Retinal pigment epithelial cell (primary cell): ENCODE results near the gene ZNF239.
A peak's percentile ranks its signal among the peaks of the same experiment; 100 is the strongest.
"Not testable (repeated sequence)": the region's sequence is repeated elsewhere in the genome, so short reads cannot be mapped to it uniquely, and the experiment has no call there.

Experiments used
- DNase-seq: peaks from one replicate; pipeline ENCODE4 v3.0.0-alpha.2; 2010; ENCODE audit warnings: low read depth
- H3K4me3 ChIP-seq: 2 replicates; pipeline ENCODE4 v1.5.1; 2011; ENCODE audit warnings: mild to moderate bottlenecking, low read length, control low read depth, moderate library complexity
- TF ChIP-seq, protein P1 (sequence below): conservative IDR thresholded peaks from 2 replicates; pipeline ENCODE4 v1.5.1; 2011; ENCODE audit warnings: low read depth, low read length, control low read depth, inconsistent platforms

The ZNF239 gene

DNA sequence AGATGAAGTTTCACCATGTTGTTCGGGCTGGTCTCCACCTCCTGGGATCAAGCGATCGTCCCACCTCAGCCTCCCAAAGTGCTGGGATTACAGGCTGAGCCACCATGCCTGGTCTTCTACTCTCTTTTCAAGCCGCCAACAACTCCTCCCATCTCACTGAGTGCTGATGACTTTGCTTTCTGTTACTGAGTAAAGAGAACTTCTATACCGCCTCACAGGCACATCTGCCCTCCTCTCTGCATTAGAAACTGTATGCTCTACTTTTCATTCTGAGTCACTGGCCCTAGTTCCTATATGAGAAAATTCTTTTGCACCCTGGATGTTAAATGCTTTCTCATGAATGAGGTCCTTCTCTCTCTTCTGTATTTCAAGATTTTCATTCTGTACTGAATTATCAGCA lies 2.2 kb upstream of the ZNF239 start:
- TF ChIP-seq, protein P1, sequence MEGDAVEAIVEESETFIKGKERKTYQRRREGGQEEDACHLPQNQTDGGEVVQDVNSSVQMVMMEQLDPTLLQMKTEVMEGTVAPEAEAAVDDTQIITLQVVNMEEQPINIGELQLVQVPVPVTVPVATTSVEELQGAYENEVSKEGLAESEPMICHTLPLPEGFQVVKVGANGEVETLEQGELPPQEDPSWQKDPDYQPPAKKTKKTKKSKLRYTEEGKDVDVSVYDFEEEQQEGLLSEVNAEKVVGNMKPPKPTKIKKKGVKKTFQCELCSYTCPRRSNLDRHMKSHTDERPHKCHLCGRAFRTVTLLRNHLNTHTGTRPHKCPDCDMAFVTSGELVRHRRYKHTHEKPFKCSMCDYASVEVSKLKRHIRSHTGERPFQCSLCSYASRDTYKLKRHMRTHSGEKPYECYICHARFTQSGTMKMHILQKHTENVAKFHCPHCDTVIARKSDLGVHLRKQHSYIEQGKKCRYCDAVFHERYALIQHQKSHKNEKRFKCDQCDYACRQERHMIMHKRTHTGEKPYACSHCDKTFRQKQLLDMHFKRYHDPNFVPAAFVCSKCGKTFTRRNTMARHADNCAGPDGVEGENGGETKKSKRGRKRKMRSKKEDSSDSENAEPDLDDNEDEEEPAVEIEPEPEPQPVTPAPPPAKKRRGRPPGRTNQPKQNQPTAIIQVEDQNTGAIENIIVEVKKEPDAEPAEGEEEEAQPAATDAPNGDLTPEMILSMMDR: no peak
- no peak overlapping the region for H3K4me3 ChIP-seq
- DNase-seq: no peak

DNA sequence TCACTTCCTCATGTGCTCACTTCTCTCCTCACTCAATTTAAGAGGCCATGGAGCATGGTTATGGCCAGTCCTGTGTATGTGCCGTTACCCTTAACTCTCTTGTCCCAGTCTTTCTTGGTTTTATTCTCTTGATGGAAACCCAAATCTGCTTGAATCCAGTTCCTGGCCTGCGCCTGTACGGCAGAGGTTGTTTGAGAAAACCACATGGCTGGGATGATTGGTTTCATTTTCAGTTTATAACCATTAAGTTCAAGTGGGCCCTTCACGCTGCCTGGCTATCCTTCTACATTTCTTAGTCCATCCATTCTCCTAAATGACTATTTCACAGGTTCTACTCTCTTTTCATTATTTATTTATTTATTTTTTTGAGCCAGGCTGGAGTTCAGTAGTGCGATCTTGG lies 1.6 kb upstream of the ZNF239 start:
- no peak overlapping the region for H3K4me3 ChIP-seq
- TF ChIP-seq, protein P1: no peak
- no peak for DNase-seq

- no peak for DNase-seq
- peak overlapping the region; percentile 60 for H3K4me3 ChIP-seq
- TF ChIP-seq, protein P1: no peak
Observed at GRCh38 chr10:43574906-43575305, 490 bp upstream of the ZNF239 start.

DNA sequence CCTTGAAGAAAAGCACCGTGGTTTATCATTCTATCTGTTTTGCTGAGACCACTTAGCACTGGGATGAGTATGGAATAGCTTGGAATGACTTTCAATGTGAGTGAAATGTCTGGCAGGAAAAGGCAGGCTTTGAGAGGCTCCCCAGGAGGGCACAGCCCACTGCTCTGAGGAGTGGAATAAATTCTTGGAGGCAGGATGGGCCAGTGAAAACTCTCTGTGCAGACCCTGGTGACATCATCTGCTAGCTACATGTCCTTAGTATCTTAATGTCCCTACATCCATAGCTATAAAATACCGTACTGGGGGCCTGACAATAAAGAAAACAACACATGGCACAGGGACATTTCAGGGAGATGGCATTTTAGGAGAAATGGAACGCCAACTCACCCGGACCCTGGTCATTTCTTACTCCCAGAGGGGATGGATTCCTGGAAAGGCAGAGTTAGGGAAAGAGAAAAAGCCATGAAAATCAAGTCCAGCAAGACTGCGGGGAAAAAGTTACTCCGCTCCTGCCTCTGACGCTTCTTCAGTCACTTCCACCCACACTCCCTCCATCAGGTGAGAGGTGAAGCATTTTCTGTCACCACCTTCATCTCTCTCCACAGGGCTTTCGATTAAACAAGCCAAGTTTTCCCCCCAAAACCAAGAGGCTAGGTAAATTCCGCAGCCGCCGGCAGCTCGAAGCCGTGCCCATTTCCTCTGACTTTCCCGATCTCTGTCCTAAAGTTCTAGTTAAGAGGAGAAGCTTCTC lies 991 bp downstream of the ZNF239 start:
- DNase-seq: no peak
- peak overlapping the region; percentile 60 for H3K4me3 ChIP-seq

DNA sequence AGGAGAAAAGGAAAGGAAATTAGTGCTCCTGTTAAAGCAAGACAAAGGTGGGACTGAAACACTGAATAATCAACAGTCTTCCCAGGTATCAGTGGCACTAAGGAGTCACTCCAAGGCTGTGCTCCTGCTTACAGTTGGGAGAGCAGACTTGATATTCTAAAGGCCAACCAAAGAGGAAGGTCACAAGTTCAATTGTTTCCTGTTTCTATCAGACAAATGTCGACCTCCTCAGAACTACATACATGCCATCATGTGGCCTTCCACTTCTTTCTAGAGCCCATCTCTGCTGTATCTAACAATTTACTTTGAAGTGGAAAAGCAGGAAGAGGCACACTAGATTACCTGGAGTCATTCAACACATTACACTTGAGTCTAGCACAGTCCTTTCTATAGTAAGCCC lies 3.4 kb downstream of the ZNF239 start:
- H3K4me3 ChIP-seq: no peak overlapping the region
- DNase-seq: no peak
- TF ChIP-seq, protein P1: no peak

More for the DNA sequence above, 991 bp downstream of the ZNF239 start:
- TF ChIP-seq, protein P1: no peak

DNA sequence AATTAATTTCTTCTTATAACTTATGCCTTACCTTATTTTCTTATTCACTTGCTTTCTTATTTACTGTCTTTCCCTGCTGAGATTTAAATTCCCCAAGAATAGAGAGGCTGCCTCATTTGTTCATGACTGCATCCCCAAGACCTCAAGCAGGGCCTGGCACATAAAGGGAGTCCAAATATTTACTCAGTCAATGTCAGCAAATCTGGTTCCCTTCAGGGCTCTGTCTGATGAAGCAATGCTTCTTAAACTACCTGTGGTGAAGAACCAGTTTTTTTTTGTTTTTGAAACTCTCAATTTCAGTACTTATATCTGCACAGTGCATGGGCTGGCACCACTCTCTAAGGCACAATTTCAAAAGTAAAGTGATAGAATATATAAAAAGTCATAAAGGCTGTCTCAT lies 4.7 kb downstream of the ZNF239 start:
- TF ChIP-seq, protein P1: no peak
- no peak overlapping the region for H3K4me3 ChIP-seq
- no peak for DNase-seq

DNA sequence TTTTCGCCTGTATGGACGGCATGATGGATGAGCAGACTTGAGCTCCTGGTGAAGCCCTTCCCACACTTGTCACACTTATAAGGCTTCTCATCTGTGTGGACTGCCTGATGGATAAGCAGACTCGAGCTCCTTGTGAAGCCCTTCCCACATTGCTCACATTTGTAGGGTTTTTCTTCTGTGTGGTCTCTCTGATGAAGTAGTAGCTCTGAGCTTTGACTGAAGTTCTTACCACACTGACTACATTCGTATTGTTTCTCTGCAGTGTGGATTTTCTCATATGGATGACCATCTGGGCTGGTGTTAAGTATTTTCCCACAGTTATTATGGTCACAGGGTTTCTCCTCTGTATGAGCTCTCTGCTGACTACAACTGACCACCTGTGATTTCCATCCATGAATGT lies 17.2 kb downstream of the ZNF239 start:
- TF ChIP-seq, protein P1: no peak
- no peak overlapping the region for H3K4me3 ChIP-seq
- no peak for DNase-seq

DNA sequence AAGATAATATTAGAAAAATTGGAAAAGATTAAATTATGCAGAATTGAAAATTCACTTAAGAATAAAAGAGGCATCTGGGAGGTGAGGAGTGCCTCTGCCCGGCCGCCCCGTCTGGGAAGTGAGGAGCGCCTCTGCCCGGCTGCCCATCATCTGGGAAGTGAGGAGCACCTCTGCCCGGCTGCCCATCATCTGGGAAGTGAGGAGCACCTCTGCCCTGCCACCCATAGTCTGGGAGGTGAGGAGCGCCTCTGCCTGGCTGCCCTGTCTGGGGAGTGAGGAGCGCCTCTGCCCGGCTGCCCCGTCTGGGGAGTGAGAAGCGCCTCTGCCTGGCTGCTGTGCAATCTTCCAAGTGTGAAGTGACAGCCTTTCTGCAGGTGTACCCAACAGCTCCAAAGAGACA lies 30.7 kb downstream of the ZNF239 start:
- DNase-seq, H3K4me3 ChIP-seq: not testable (repeated sequence)
